B cell (primary cell): ENCODE results near the gene MAP3K21. TPM values are rescaled to one million over a fixed set of nuclear protein-coding genes. Genes with fewer than 3 reads are reported as not detected.

Source experiments
- ATAC-seq: fragments of 200-7000 bp; cut with Tn5 transposase; one replicate; pipeline ENCODE4 v1.10.0; 2021; ENCODE audit warnings: low read depth, mild to moderate bottlenecking, moderate number of reproducible peaks, moderate library complexity
- CTCF ChIA-PET: fragments of 350-600 bp; sonication (Branson Sonifier 250); formaldehyde crosslinking; loops from one replicate; lab custom pipeline; 2021; ENCODE audit warnings: antibody characterized with exemption, inconsistent platforms; lab: Charles Lee
- POLR2A ChIA-PET: fragments of 350-600 bp; sonication (Branson Sonifier 250); formaldehyde crosslinking; loops from one replicate; lab custom pipeline; 2021; ENCODE audit warnings: antibody characterized with exemption; lab: Charles Lee
- DNase-seq: peaks from one replicate; pipeline ENCODE4 v3.0.0; 2013
- H2AFZ ChIP-seq: 2 replicates; pipeline ENCODE4 v1.6.1; 2012; ENCODE audit warnings: mild to moderate bottlenecking, low read depth, low read length; ENCODE audit not compliant: insufficient read depth, poor library complexity, severe bottlenecking
- H3K27ac ChIP-seq, 2 donors: 1 replicate in 1 of 2; 2 replicates in 1 of 2; pipeline ENCODE4 v1.5.1; 2012 to 2013; ENCODE audit warnings: low read length in 2 of 2, mild to moderate bottlenecking in 2 of 2, moderate library complexity in 1 of 2
- H3K27me3 ChIP-seq, 4 experiments: fragments of 200-600 bp in 1 of 4; sonication (generic) in 1 of 4; replicated peaks in 1 of 4; 1 replicate in 2 of 4; 2 replicates in 2 of 4; pipeline versions ENCODE4 v1.6.1 to v1.7.0; 2013 to 2016; ENCODE audit warnings: low read length in 3 of 4, mild to moderate bottlenecking in 2 of 4, mixed read lengths in 1 of 4, moderate library complexity in 1 of 4; ENCODE audit not compliant: insufficient read depth in 4 of 4, control insufficient read depth in 3 of 4; ENCODE audit errors: control extremely low read depth in 1 of 4
- H3K36me3 ChIP-seq, 2 experiments: replicated peaks in 1 of 2; 1 replicate in 1 of 2; 2 replicates in 1 of 2; pipeline versions ENCODE4 v1.6.1 to v1.7.1; 2013; ENCODE audit warnings: low read length in 1 of 2; ENCODE audit not compliant: insufficient read depth in 2 of 2, control insufficient read depth in 1 of 2; ENCODE audit errors: control extremely low read depth in 1 of 2, extremely low read depth in 1 of 2
- H3K4me1 ChIP-seq, 2 donors: fragments of 200-600 bp in 1 of 2; sonication (generic) in 1 of 2; 1 replicate in 1 of 2; 2 replicates in 1 of 2; pipeline versions ENCODE4 v1.5.1 to v1.6.1; 2013 to 2017; ENCODE audit warnings: low read length in 2 of 2; ENCODE audit not compliant: control insufficient read depth in 2 of 2, insufficient read depth in 2 of 2
- H3K4me2 ChIP-seq: replicated peaks from 2 replicates; pipeline ENCODE3; 2012; ENCODE audit warnings: mild to moderate bottlenecking, low read depth, low read length; ENCODE audit not compliant: poor library complexity, severe bottlenecking
- H3K4me3 ChIP-seq, 5 experiments: fragments of 200-600 bp in 1 of 5; sonication (generic) in 1 of 5; 1 replicate in 3 of 5; 2 replicates in 2 of 5; pipeline versions ENCODE4 v1.5.1 to v1.7.0; 2011 to 2016; ENCODE audit warnings: low read length in 4 of 5, mild to moderate bottlenecking in 4 of 5, low read depth in 2 of 5, control low read depth in 1 of 5, moderate library complexity in 1 of 5; ENCODE audit not compliant: insufficient read depth in 1 of 5; ENCODE audit errors: control extremely low read depth in 1 of 5, extremely low read depth in 1 of 5
- H3K79me2 ChIP-seq: fragments of 200-600 bp; sonication (generic); one replicate; pipeline ENCODE4 v1.6.0; 2016; ENCODE audit warnings: low read length; ENCODE audit not compliant: control insufficient read depth, insufficient read depth
- H3K9ac ChIP-seq: fragments of 200-600 bp; sonication (generic); 2 replicates; pipeline ENCODE4 v1.6.1; 2017; ENCODE audit warnings: mild to moderate bottlenecking, low read length, moderate library complexity
- H3K9me3 ChIP-seq, 3 donors: one replicate each; pipeline versions ENCODE4 v1.6.1 to v1.7.1; 2013; ENCODE audit warnings: low read length in 2 of 3; ENCODE audit not compliant: control insufficient read depth in 2 of 3, insufficient read depth in 1 of 3; ENCODE audit errors: control extremely low read depth in 1 of 3
- H4K20me1 ChIP-seq: 2 replicates; pipeline ENCODE4 v1.6.0; 2012; ENCODE audit warnings: mild to moderate bottlenecking, low read length; ENCODE audit not compliant: insufficient read depth, control insufficient read depth, poor library complexity, severe bottlenecking
- H3K27ac Mint-ChIP-seq: one replicate; pipeline ENCODE4 v1.8.0; 2021; ENCODE audit warnings: mixed read lengths
- H3K27me3 Mint-ChIP-seq: one replicate; pipeline ENCODE4 v1.8.0; 2021; ENCODE audit warnings: mixed read lengths
- H3K4me1 Mint-ChIP-seq: one replicate; pipeline ENCODE4 v1.8.0; 2021; ENCODE audit warnings: mixed read lengths
- H3K4me3 Mint-ChIP-seq: one replicate; pipeline ENCODE4 v1.8.0; 2021; ENCODE audit warnings: mixed read lengths
- H3K9me3 Mint-ChIP-seq: one replicate; pipeline ENCODE4 v1.8.0; 2022; ENCODE audit warnings: mixed read lengths; ENCODE audit not compliant: insufficient read depth
- CTCF ChIP-seq: fragments of 200-600 bp; IDR thresholded peaks from one replicate; pipeline ENCODE4 v1.8.0; 2022; ENCODE audit warnings: antibody characterized with exemption, mild to moderate bottlenecking
- EZH2 ChIP-seq: IDR thresholded peaks from 2 replicates; pipeline ENCODE4 v1.6.1; 2012; ENCODE audit warnings: borderline replicate concordance, low read depth, mild to moderate bottlenecking, moderate library complexity, low read length; ENCODE audit not compliant: insufficient read depth, poor library complexity, severe bottlenecking
- WGBS: methylation state at CpG from one replicate; pipeline ENCODE4 v1.1.5; 2013; ENCODE audit warnings: missing lambda C conversion rate; ENCODE audit not compliant: insufficient coverage; 5-methylcytosine and 5-hydroxymethylcytosine counted together
- intact Hi-C: fragments of 100-400 bp; cut with micrococcal nuclease; formaldehyde crosslinking; loops from one replicate; pipeline ENCODE4 v1.10.0; 2022
- polyA plus RNA-seq: library from polyadenylated mRNA; depleted of rRNA; stranded (reverse); fragments of >200 nt; gene quantifications from 2 replicates; pipeline ENCODE4 v1.2.3, GENCODE V29; 2012
- total RNA-seq, 2 donors: library from RNA; stranded (reverse); fragments of 120-200 nt in 1 of 2; gene quantifications; 1 replicate in 1 of 2; 2 replicates in 1 of 2; pipeline versions ENCODE4 v1.2.3 to v1.2.4, GENCODE V29; 2013 to 2022

MAP3K21 gene
- total and polyA plus RNA-seq, 2 donors (not counting 1 experiment from before 2014, with no cell fraction given): 1.5 to 3.7 TPM

- ATAC-seq: no peak
- TF ChIP-seq EZH2 (no peak), CTCF (no peak)
Measured at GRCh38 chr1:233293556-233294446, 33.7 kb upstream of the MAP3K21 start.

GRCh38 chr1:233294913-233295236 is 32.6 kb upstream of the MAP3K21 start:
- TF ChIP-seq EZH2: no peak
- no peak for TF ChIP-seq CTCF
- no peak for DNase-seq
- Mint-ChIP-seq H3K9me3 (no peaks in the 10 kb centered on the region), H3K27ac (peak overlapping the region; percentile 44), H3K4me3 (peak overlapping the region; percentile 83), H3K4me1 (peaks cover 14% of the 10 kb centered on the region), H3K27me3 (no peaks in the 10 kb centered on the region)
- peak overlapping the region in 4 of 5 experiments; percentile 47 to 68 (median 62) for H3K4me3 ChIP-seq
- H3K36me3 ChIP-seq: no peaks in the 10 kb centered on the region
- POLR2A ChIA-PET: no interaction called here
- H3K9ac ChIP-seq: peak overlapping the region; percentile 73
- H3K27ac ChIP-seq: peak overlapping the region in 1 of 2 donors; percentile 47
- intact Hi-C loops: loop anchor here (1.0 kb wide), 1 partner anchor 32 kb away; the partner anchor contains the start of gene MAP3K21
- no peaks in the 10 kb centered on the region for H3K27me3 ChIP-seq
- CTCF ChIA-PET: interaction anchor here (1.9 kb wide), 1 partner anchor 12 kb away, joined by 9 read pairs; no protein-coding TSS in a partner anchor
- H2AFZ ChIP-seq: peak overlapping the region; percentile 84
- peak overlapping the region; percentile 92 for H3K4me2 ChIP-seq
- peak; percentile 40 for ATAC-seq
- H3K9me3 ChIP-seq: no peaks in the 10 kb centered on the region
- no peaks in the 10 kb centered on the region for H4K20me1 ChIP-seq
- H3K79me2 ChIP-seq: no peaks in the 10 kb centered on the region
- H3K4me1 ChIP-seq: peaks cover 11 to 13% of the 10 kb centered on the region in 2 donors
- WGBS: 15% methylated on average over 7 of the region's 8 CpGs

More at GRCh38 chr1:233293556-233294446, 33.7 kb upstream of the MAP3K21 start:
- Histone ChIP-seq H4K20me1 (no peaks in the 10 kb centered on the region), H3K79me2 (no peaks in the 10 kb centered on the region), H3K4me1 (peaks cover 11 to 13% of the 10 kb centered on the region in 2 donors), H2AFZ (no peak overlapping the region), H3K36me3 (no peaks in the 10 kb centered on the region), H3K27ac (no peak overlapping the region), H3K27me3 (no peaks in the 10 kb centered on the region), H3K4me3 (no peak overlapping the region), H3K9me3 (no peaks in the 10 kb centered on the region), H3K4me2 (no peak overlapping the region), H3K9ac (no peak overlapping the region)
- CTCF ChIA-PET: interaction anchor here (1.4 to 1.8 kb wide), 2 partner anchors 11 to 14 kb away, joined by 4 to 6 read pairs; no protein-coding TSS in a partner anchor
- DNase-seq: no peak
- Mint-ChIP-seq H3K9me3 (no peaks in the 10 kb centered on the region), H3K27ac (no peak overlapping the region), H3K4me1 (peaks cover 14% of the 10 kb centered on the region), H3K4me3 (peak overlapping the region; percentile 33), H3K27me3 (no peaks in the 10 kb centered on the region)
- POLR2A ChIA-PET: no interaction called here
- intact Hi-C loops: no loop called here
- WGBS: no CpG with 5 or more reads among the region's 3 CpGs
